HG03520 (cell line): ENCODE data around the gene CDKL5.

ENCODE experiments used
- ATAC-seq: cut with Tn5 transposase; IDR thresholded peaks from one replicate; pipeline ENCODE4 v1.9.1; 2021; ENCODE audit warnings: mild to moderate bottlenecking, moderate library complexity; ENCODE audit not compliant: unreplicated experiment

CDKL5 gene

GRCh38 chrX:18640686-18641085 lies 215.3 kb downstream of the CDKL5 start:
- ATAC-seq: no peak

DNA sequence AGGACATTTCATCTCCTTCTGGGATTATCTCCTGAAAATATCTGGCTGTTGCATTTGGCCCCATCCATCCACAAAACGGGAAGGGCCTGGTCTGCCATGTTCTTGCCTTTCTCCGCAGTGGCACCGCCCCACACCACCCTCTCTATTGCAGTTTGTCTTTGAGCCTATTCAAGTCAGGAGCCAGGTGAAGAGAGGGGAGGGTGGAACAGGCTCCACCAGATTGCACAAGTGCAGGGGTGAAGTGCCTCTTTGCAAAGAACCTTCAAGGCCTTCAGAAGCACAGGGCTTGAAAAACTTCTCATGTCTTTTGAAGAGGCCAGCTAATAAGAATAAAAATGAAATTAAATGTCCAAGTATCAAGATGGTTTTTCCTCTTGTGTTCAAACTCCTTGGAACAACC lies 217.8 kb downstream of the CDKL5 start:
- ATAC-seq: no peak

- no peak for ATAC-seq
These were observed 218.4 kb downstream of the CDKL5 start for GRCh38 chrX:18643853-18644252.

DNA sequence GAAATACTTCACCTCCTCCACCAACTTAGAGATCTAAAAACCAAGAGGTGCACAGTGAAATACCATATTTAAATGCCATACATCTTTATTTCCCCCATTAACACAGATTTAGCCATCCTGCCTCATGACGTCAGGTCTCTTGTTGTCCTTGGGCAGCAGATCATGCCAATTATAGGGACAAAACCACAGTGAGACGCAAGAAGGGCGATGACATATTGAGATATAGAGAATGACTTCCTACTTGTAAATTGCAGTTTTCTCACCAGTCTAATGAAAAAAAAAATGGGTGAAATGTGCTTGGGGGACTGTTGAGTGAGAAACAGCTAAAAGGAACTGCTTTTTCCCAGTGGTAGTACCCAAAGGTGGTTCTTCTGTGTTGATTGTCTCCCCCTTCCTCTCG lies 222.2 kb downstream of the CDKL5 start:
- ATAC-seq: no peak

GRCh38 chrX:18649498-18649951 lies 224.1 kb downstream of the CDKL5 start:
- ATAC-seq: no peak

DNA sequence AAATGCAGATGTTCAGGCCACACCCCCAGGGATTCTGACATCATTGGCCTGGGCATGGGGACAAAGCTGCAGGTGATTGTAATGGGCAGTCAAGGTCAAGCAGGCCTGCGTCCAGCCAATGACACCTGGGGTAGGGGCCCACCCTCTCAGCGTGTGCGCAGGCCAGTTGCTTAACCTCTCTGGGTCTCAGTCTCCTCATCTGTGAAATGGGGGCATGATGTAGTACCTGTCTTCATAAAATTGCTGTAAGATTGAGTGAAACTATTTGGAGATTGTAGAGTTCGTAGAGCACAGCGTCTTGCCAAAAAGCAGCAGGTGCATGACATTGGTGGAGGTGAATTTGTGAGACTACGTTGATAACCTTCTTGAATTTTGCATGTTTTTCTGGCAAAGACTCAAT lies 225.3 kb downstream of the CDKL5 start:
- no peak for ATAC-seq

GRCh38 chrX:18652636-18653035 lies 227.2 kb downstream of the CDKL5 start:
- ATAC-seq: no peak

- no peak for ATAC-seq
These were observed 229.7 kb downstream of the CDKL5 start for GRCh38 chrX:18654875-18655836.

- ATAC-seq: no peak
These were observed 235.9 kb downstream of the CDKL5 start for GRCh38 chrX:18661273-18661672.

DNA sequence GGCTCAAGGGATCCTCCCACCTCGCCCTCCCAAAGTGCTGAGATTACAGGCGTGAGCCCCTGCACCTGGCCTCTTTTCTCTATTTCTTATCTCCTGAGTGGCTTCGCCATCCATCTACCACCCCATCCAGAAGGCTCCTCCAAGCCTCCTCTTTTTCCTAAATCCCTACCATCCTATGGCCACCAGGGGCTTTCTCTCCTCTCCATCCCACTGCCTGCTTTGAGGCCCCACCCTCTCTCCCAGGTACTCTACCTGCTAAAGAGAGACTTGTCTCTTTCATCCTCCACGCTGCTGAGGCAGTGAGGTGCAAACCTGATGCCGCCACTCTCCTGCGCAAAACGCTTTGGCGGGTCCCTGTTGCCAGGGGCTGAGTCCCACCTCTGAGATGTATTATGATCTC lies 239.5 kb downstream of the CDKL5 start:
- no peak for ATAC-seq

GRCh38 chrX:18666614-18667013 lies 241.2 kb downstream of the CDKL5 start:
- no peak for ATAC-seq

DNA sequence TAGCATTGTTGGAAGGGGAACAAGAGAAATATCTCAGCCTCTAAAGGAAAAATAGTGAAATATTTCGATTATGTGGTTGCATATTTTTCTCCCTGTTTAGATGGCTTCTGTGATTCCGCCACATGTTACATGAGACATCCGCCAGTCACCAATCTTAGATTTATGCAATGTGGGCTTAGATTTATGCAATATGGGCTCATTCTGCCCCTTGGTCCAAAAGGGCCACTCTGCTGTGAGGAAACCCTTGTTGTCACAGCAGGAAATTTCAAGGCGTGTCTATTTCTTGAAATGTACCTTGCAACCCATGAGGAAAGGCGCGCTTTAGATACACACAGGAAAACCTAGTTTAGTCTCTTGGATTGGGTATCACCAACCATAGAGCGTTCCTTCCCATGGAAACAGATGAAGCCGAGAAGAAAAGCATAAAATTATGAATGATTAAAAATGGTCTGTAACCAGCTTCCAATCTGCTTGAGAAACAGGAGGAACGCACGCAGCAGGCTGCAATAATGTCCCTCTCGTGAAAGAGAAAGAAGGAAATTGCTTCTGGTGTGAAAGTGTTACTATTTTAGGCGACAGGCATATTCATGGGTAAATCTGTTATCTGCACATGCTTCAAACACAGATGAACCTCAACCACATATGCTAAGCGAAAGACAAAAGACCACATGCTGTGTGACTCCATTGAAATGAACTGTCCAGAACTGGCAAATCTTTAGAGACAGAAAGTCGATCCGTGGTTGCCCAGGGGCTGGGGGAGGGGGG lies 242.8 kb downstream of the CDKL5 start:
- no peak for ATAC-seq

GRCh38 chrX:18672008-18672407 lies 246.6 kb downstream of the CDKL5 start, which contains the start of gene RS1:
Gene RS1, minus strand, starts transcription at chrX:18672108. Its CDS starts 40 bp downstream, at chrX:18672068.
- ATAC-seq: no peak

GRCh38 chrX:18674417-18674787 lies 249.0 kb downstream of the CDKL5 start:
- ATAC-seq: peak; percentile 32

GRCh38 chrX:18674788-18675735 lies 249.7 kb downstream of the CDKL5 start:
- ATAC-seq: peak; percentile 70

DNA sequence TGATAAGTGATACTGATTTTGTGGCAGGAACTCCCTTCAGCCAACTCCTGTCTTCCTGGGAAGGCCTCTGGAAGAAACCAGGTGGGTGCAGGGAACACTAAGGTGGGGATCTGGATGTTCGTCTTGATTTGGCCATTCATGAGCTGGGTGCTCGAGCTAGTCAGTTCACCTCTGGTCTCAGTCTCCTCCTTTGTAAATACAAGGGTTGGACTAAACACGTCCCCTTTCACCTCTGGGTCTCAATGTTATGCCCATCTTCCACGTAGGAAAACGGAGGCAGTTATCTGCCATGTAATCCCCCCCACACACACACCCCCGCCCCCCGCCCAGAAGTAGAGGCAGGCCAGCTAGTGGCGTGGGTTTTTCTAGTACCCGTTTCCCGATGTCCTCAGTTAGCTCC lies 250.6 kb downstream of the CDKL5 start:
- ATAC-seq: no peak

- ATAC-seq: no peak
These were observed 251.1 kb downstream of the CDKL5 start for GRCh38 chrX:18676470-18676869.

GRCh38 chrX:18677161-18677869 lies 251.9 kb downstream of the CDKL5 start:
- ATAC-seq: no peak

DNA sequence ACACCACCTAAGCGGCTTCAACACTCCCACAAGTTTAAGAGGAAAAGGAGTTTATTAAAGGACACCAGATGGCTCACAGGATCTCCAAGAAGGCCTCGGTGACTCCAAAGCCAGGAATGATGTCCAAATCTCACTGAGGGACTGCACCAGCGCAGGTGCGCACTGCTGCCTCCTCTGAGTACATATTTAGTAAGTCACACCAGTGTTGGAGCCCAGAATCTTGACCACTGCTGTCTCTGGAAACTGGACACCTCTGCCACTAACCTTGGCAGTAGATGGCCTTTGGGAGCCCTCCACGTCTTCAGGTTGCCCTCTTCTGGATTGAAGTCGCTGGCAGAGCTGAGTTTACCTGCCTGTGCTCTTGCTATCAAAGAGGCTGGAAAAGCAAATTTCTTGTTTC lies 256.6 kb downstream of the CDKL5 start:
- no peak for ATAC-seq

DNA sequence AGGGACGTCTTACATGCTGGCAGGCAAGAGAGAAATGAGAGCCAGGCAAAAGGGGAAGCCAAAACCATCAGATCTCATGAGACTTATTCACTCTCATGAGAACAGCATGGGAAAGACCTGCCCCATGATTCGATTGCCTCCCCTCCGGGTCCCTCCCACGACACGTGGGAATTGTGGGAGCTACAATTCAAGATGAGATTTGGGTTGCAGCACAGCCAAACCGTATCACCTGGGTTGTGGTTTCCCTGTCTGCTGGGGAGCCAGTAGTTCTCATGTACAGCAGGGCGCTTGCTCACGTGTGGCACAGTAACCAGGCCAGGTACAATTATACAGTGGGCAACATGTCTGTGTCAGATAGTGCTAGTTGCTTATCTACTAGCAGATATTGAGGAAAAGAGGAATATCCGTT lies 257.6 kb downstream of the CDKL5 start:
- no peak for ATAC-seq
